GM23338 (cell line): ENCODE results near the gene GRIN2C. TPM values are rescaled to one million over a fixed set of nuclear protein-coding genes. Genes with fewer than 3 reads are reported as not detected.

Experiments
- ATAC-seq: fragments of 200-7000 bp; cut with Tn5 transposase; 3 replicates; pipeline ENCODE4 v1.9.1; 2020
- DNase-seq: peaks from one replicate; pipeline ENCODE4 v3.0.0-alpha.2; 2015; ENCODE audit warnings: low spot score
- H2AFZ ChIP-seq: fragments of 200-600 bp; sonication (generic); 2 replicates; pipeline ENCODE4 v1.8.0; 2016; ENCODE audit warnings: antibody characterized with exemption, mild to moderate bottlenecking, moderate library complexity
- H3F3A ChIP-seq: fragments of 200-600 bp; sonication (generic); replicated peaks from 2 replicates; pipeline ENCODE4 v1.8.0; 2017; ENCODE audit warnings: antibody characterized with exemption, mixed run types, low read depth
- H3K27ac ChIP-seq: fragments of 200-600 bp; sonication (generic); 2 replicates; pipeline ENCODE4 v1.6.1; 2016; ENCODE audit warnings: low read depth
- H3K27me3 ChIP-seq: fragments of 200-600 bp; sonication (generic); 2 replicates; pipeline ENCODE4 v1.8.0; 2016; ENCODE audit warnings: mild to moderate bottlenecking, mixed run types, moderate library complexity; ENCODE audit not compliant: insufficient read depth
- H3K36me3 ChIP-seq: fragments of 200-600 bp; sonication (generic); 2 replicates; pipeline ENCODE4 v1.8.0; 2016; ENCODE audit warnings: mild to moderate bottlenecking; ENCODE audit not compliant: insufficient read depth
- H3K4me1 ChIP-seq: fragments of 200-600 bp; sonication (generic); 2 replicates; pipeline ENCODE4 v1.8.0; 2016; ENCODE audit warnings: mild to moderate bottlenecking, moderate library complexity; ENCODE audit not compliant: insufficient read depth
- H3K4me2 ChIP-seq: fragments of 200-600 bp; sonication (generic); 2 replicates; pipeline ENCODE4 v1.7.1; 2017; ENCODE audit warnings: mixed run types
- H3K4me3 ChIP-seq: fragments of 200-600 bp; sonication (generic); 2 replicates; pipeline ENCODE4 v1.6.1; 2016; ENCODE audit warnings: mixed run types
- H3K79me2 ChIP-seq: fragments of 200-600 bp; sonication (generic); replicated peaks from 2 replicates; pipeline ENCODE4 v1.8.0; 2017; ENCODE audit warnings: mild to moderate bottlenecking; ENCODE audit not compliant: insufficient read depth
- H3K9me2 ChIP-seq: fragments of 200-600 bp; sonication (generic); 2 replicates; pipeline ENCODE4 v1.8.0; 2017; ENCODE audit not compliant: insufficient read depth
- H4K20me1 ChIP-seq: fragments of 200-600 bp; sonication (generic); replicated peaks from 2 replicates; pipeline ENCODE4 v1.8.0; 2017; ENCODE audit warnings: mild to moderate bottlenecking; ENCODE audit not compliant: insufficient read depth
- H3K27ac Mint-ChIP-seq: 2 replicates; pipeline ENCODE4 v1.8.0; 2020; ENCODE audit warnings: inconsistent platforms, mild to moderate bottlenecking, moderate library complexity, mixed read lengths
- H3K27me3 Mint-ChIP-seq: 3 replicates; pipeline ENCODE4 v1.8.0; 2022; ENCODE audit warnings: low read depth, mild to moderate bottlenecking, moderate library complexity, mixed read lengths, inconsistent platforms; ENCODE audit not compliant: insufficient read depth, poor library complexity
- H3K36me3 Mint-ChIP-seq: 3 replicates; pipeline ENCODE4 v1.8.0; 2021; ENCODE audit warnings: low read depth, mild to moderate bottlenecking, inconsistent platforms, moderate library complexity, mixed read lengths
- H3K4me1 Mint-ChIP-seq: 3 replicates; pipeline ENCODE4 v1.8.0; 2020; ENCODE audit warnings: mild to moderate bottlenecking, inconsistent platforms, mixed read lengths
- H3K4me3 Mint-ChIP-seq: 3 replicates; pipeline ENCODE4 v1.8.0; 2021; ENCODE audit warnings: moderate library complexity, mild to moderate bottlenecking, inconsistent platforms, mixed read lengths
- H3K9me3 Mint-ChIP-seq: 3 replicates; pipeline ENCODE4 v1.8.0; 2020; ENCODE audit warnings: moderate library complexity, mild to moderate bottlenecking, inconsistent platforms, mixed read lengths
- CREB1 ChIP-seq: fragments of 250-450 bp; sonication (Bioruptor Pico); IDR thresholded peaks from 2 replicates; pipeline ENCODE4 v1.5.0; 2020; ENCODE audit warnings: low read depth, mild to moderate bottlenecking, moderate library complexity
- CTCF ChIP-seq, 2 experiments: fragments of 200-600 bp in 1 of 2; sonication (generic) in 1 of 2; conservative IDR thresholded peaks; 2 replicates each; pipeline versions ENCODE4 v1.5.1 to v1.6.1; 2016 to 2017; ENCODE audit warnings: antibody characterized with exemption in 2 of 2, low read depth in 2 of 2, mild to moderate bottlenecking in 2 of 2, moderate library complexity in 1 of 2
- EZH2 ChIP-seq: fragments of 200-600 bp; sonication (generic); IDR thresholded peaks from one replicate; pipeline ENCODE4 v1.8.0; 2017; ENCODE audit warnings: antibody characterized with exemption, mild to moderate bottlenecking, low read depth; ENCODE audit not compliant: unreplicated experiment
- EZH2phosphoT487 ChIP-seq: fragments of 200-600 bp; sonication (generic); IDR thresholded peaks from one replicate; pipeline ENCODE4 v1.8.1; 2018; ENCODE audit warnings: antibody characterized with exemption; ENCODE audit not compliant: unreplicated experiment
- JUNB ChIP-seq: IDR thresholded peaks from one replicate; pipeline ENCODE4 v1.6.1; 2016; ENCODE audit warnings: antibody characterized with exemption; ENCODE audit not compliant: unreplicated experiment
- POLR2AphosphoS5 ChIP-seq: IDR thresholded peaks from 2 replicates; pipeline ENCODE4 v1.6.1; 2016; ENCODE audit warnings: antibody characterized with exemption, low read depth
- REST ChIP-seq: IDR thresholded peaks from one replicate; pipeline ENCODE4 v1.6.1; 2018; ENCODE audit warnings: antibody characterized with exemption; ENCODE audit not compliant: unreplicated experiment
- ZNF114 ChIP-seq: fragments of 250-450 bp; sonication (Bioruptor Pico); IDR thresholded peaks from 2 replicates; pipeline ENCODE4 v1.5.0; 2020; ENCODE audit warnings: mild to moderate bottlenecking, moderate library complexity
- polyA plus RNA-seq: library from polyadenylated mRNA; unstranded; fragments of >200 nt; fragmentation: Nextera tagmentation; extraction: Ambion mirVana; gene quantifications from 2 replicates; pipeline ENCODE4 v1.2.1, GENCODE V29; 2016
- total RNA-seq: library from RNA; depleted of rRNA; stranded (reverse); fragments of >200 nt; shearing (Covaris generic); gene quantifications from 2 replicates; pipeline ENCODE4 v1.2.3, GENCODE V29; 2014

The GRIN2C gene
- total and polyA plus RNA-seq, 2 experiments from 2014 or later = 0.10 to 0.19 TPM

DNA sequence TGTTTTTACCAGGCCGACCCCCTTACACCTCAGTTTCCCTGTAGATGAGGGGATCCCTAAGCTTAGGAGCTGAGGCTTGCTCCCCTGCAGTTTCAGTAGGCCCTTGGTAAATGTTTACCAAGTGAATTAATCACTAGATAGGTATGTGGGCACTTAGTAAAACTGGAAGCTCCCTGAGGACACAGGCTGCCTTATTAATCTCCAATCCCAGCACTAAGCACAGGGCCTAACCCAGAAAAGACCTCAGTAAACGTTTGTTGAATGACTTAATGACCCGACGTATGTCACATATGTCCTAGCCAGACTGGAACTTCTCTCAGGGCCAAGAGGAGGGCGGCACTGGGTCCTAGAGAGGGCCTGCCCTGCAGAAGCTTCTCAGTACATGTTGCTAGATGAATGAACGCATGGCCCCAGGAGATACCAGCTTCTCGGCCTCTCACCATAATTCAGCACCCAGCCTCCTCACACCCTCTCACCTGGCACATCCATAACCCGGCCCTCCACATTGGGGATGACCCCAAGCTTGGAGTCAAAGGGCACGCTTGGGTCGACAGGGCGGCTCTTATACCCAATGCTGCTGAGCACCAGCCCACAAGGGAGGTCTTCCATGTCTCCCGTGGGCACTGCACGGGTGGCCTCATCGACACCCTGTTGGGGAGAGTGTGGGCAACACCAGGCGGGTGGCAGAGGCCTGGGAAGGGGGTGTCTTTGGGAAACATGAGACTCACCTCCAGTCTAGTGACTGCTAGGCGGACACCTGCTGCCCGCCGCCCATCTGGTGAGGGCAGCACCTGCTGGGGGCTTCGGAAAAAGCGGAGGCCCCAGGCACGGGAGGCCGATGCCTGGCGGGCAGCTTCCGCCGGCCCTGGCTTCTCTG lies 4.0 kb upstream of the GRIN2C start:
- ATAC-seq (no peak), DNase-seq (no peak)
- H3F3A ChIP-seq = peaks cover 8% of the 10 kb centered on the region; the same call in 1 of the 2 replicates
- no peaks in the 10 kb centered on the region for H3K36me3 ChIP-seq
- H3K27me3 Mint-ChIP-seq = peaks cover 38% of the 10 kb centered on the region
- no peaks in the 10 kb centered on the region; the same call in 1 of the 2 replicates for H4K20me1 ChIP-seq
- H3K27ac Mint-ChIP-seq = no peak overlapping the region
- H3K27ac ChIP-seq = no peak overlapping the region
- no peaks in the 10 kb centered on the region for H3K9me2 ChIP-seq
- H2AFZ ChIP-seq = no peak overlapping the region
- H3K4me2 ChIP-seq = no peak overlapping the region
- H3K4me3 Mint-ChIP-seq = no peak overlapping the region
- peaks cover 4% of the 10 kb centered on the region; the same call in 1 of the 2 replicates for H3K4me1 ChIP-seq
- H3K79me2 ChIP-seq = no peaks in the 10 kb centered on the region
- no peaks in the 10 kb centered on the region for H3K9me3 Mint-ChIP-seq
- H3K36me3 Mint-ChIP-seq = peaks cover 11% of the 10 kb centered on the region; the same call in 2 of the 3 replicates
- no peak for TF ChIP-seq CREB1 (CRISPR knock-in tag)
- TF ChIP-seq ZNF114 (CRISPR knock-in tag) = no peak
- TF ChIP-seq JUNB = no peak
- no peak for TF ChIP-seq REST
- no peak for TF ChIP-seq POLR2AphosphoS5
- TF ChIP-seq CTCF (conservative IDR thresholded peaks at IDR 0.05; ENCODE audit: low read depth in 2 of 2) = no peak
- H3K27me3 ChIP-seq = peaks cover 37% of the 10 kb centered on the region
- peaks cover 12% of the 10 kb centered on the region for H3K4me1 Mint-ChIP-seq
- H3K4me3 ChIP-seq = no peak overlapping the region

- Histone ChIP-seq H2AFZ (no peak overlapping the region), H3K36me3 (no peaks in the 10 kb centered on the region), H3F3A (peaks cover 8% of the 10 kb centered on the region; the same call in 1 of the 2 replicates), H3K4me2 (no peak overlapping the region), H3K27me3 (peaks cover 44% of the 10 kb centered on the region), H3K9me2 (no peaks in the 10 kb centered on the region), H3K79me2 (no peaks in the 10 kb centered on the region), H3K4me3 (no peak overlapping the region), H4K20me1 (no peaks in the 10 kb centered on the region; the same call in 1 of the 2 replicates), H3K4me1 (peaks cover 4% of the 10 kb centered on the region; the same call in 1 of the 2 replicates), H3K27ac (no peak overlapping the region)
- no peak overlapping the region for H3K4me3 Mint-ChIP-seq
- peaks cover 12% of the 10 kb centered on the region for H3K4me1 Mint-ChIP-seq
- ATAC-seq (no peak), DNase-seq (no peak)
- H3K36me3 Mint-ChIP-seq = peaks cover 11% of the 10 kb centered on the region; the same call in 2 of the 3 replicates
- H3K9me3 Mint-ChIP-seq = no peaks in the 10 kb centered on the region
- H3K27me3 Mint-ChIP-seq = peaks cover 42% of the 10 kb centered on the region
- H3K27ac Mint-ChIP-seq = no peak overlapping the region
- no peak for TF ChIP-seq EZH2phosphoT487
- no peak for TF ChIP-seq CREB1 (CRISPR knock-in tag)
- no peak for TF ChIP-seq POLR2AphosphoS5
- TF ChIP-seq EZH2 = no peak
- no peak for TF ChIP-seq CTCF (conservative IDR thresholded peaks at IDR 0.05; ENCODE audit: low read depth in 2 of 2)
- TF ChIP-seq REST = no peak
These were observed 3.2 kb upstream of the GRIN2C start for GRCh38 chr17:74862919-74863318.
